Ramos (cell line): ENCODE data around the gene AK8.
"Not testable (repeated sequence)": the region's sequence is repeated elsewhere in the genome, so short reads cannot be mapped to it uniquely, and the experiment has no call there.

ENCODE experiments used
- in situ Hi-C: fragments of 300-500 bp; cut with MboI; formaldehyde crosslinking; loops from one replicate; pipeline ENCODE4 v1.14.3; 2022; ENCODE audit warnings: low sequenced_read_pairs; ENCODE audit not compliant: unreplicated experiment

The AK8 gene

GRCh38 chr9:132729235-132729890 is 148.7 kb downstream of the AK8 start:
- in situ Hi-C loops, result no loop called here

GRCh38 chr9:132728497-132728896 is 149.6 kb downstream of the AK8 start:
- in situ Hi-C loops, result no loop called here

GRCh38 chr9:132728071-132728470 is 150.0 kb downstream of the AK8 start:
- in situ Hi-C loops, result no loop called here

- in situ Hi-C loops, result no loop called here
Observed at GRCh38 chr9:132726576-132727130, 151.4 kb downstream of the AK8 start.

DNA sequence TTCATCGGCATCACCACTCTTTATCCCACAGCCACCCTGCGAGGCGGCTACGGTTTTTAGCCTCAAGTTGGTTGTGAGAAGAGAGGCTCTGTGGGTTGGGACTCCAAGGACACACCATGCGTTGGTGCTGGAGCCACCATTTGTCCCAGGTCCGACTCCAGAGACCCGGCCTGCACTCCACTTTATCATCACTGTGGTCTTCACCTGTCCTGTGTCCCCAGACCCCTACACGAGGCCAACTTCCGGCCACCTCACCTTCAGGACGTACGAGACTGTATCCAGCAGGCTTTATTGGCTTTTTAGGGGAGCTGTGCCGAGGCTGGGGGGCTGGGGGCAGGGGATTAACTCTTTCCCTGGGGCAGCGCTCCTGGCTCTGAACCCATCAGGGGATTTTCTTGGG is 152.8 kb downstream of the AK8 start:
- in situ Hi-C loops, result no loop called here

DNA sequence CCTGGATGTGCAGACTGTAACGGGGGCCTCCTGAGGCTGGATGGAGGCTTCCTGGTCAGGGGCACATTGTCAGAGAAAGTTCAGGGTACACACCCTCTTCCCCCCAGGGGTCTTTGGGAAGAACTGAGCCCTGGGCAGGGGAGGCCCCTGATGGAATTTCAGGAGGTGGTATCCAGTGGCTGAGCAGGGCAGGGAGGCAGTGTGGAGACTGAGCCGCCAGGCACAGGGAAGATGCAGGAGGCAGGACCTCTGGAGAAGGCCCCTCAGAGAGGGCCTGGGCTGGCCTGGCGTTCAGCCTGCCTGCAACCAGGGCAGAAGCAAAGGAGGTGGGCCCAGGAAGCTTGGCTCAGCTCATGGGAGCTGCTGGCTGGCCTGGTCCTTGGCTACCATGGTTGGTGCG is 154.3 kb downstream of the AK8 start:
- in situ Hi-C loops, result no loop called here

GRCh38 chr9:132722564-132723065 is 155.5 kb downstream of the AK8 start:
- in situ Hi-C loops, result no loop called here

DNA sequence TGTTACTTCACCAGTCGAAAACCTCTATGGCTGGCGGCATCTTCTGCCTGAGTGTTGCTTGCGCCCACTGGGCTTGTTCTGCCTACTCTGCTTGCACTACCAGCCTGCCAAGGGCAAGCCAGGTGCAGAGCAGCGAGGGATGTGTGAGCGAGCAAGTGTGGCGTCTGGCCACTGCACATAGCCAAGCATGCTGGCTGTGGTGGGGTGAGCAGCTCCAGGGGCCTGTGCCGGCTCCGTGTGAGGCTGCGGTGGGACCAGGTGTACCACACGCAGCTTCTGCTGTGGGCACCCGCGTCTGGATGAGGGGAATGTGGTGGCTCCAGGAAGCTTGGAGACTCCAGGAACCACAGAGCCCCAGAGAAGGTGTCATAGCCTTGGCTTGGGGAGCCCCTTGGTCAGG is 156.4 kb downstream of the AK8 start:
- in situ Hi-C loops, result no loop called here

- in situ Hi-C loops, result not testable (repeated sequence)
Observed at GRCh38 chr9:132718381-132718928, 159.6 kb downstream of the AK8 start.

- in situ Hi-C loops, result no loop called here
Observed at GRCh38 chr9:132717326-132717945, 160.6 kb downstream of the AK8 start.

- in situ Hi-C loops, result no loop called here
Observed at GRCh38 chr9:132716007-132716406, 162.1 kb downstream of the AK8 start.

DNA sequence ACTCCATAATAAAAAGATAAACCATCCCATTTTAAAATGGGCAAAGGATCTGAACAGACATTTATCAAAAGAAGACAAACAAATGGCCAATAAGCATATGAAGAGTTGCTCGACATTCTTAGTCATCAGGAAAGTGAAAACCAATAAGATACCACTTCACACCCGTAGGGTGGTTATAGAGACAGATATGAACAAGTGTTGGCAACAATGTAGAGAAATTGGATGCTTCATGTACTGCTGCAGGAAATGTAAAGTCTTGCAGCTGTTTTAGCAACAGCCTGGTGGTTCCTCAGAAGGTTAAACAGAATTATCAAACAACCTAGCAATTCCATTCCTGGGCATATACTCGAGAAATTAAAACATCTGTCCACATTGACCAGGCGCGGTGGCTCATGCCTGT is 165.3 kb downstream of the AK8 start:
- in situ Hi-C loops, result no loop called here

- in situ Hi-C loops, result no loop called here
Observed at GRCh38 chr9:132711846-132712245, 166.2 kb downstream of the AK8 start.

GRCh38 chr9:132711152-132711551 is 166.9 kb downstream of the AK8 start:
- in situ Hi-C loops, result not testable (repeated sequence)

GRCh38 chr9:132710333-132710732 is 167.8 kb downstream of the AK8 start:
- in situ Hi-C loops, result no loop called here

GRCh38 chr9:132708769-132709430 is 169.2 kb downstream of the AK8 start:
- in situ Hi-C loops, result no loop called here

GRCh38 chr9:132708239-132708638 is 169.8 kb downstream of the AK8 start:
- in situ Hi-C loops, result no loop called here

DNA sequence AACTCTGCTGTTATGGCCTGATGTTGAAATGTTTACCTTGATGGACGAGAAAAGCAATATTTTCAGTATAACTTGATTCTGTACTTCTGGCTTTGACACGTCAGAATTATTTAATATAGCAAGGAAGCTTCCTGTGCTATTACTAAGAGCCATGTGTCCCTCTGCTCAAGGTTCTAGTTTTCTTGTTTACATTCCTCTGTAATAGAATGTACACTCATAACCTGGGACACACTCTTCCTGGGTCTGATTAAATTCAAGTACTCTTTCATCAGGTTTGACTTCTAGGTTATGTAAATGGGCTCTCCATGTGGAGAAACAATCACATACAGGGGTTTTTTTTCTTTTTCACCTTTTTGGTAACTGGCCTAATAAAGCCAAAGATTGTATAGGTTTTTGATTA is 174.7 kb downstream of the AK8 start:
- in situ Hi-C loops, result no loop called here

DNA sequence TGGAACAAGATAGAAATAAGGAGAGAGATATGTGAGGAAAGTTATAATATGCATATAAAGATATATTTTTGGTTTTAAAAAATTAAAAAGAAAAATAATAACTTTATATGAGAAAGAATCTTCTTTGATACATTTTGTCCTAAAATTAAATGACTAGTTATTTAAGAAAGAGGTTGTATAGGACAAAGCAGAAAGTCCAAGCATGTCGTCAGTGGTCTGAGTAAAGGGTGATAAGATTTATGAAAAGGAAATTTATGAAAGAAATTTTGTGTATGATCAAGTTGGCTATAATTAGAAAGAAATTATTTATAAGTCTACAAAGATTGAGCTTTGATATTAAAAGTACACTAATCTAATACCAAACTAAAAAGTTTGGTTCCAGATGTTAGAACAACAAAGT is 175.8 kb downstream of the AK8 start:
- in situ Hi-C loops, result no loop called here

DNA sequence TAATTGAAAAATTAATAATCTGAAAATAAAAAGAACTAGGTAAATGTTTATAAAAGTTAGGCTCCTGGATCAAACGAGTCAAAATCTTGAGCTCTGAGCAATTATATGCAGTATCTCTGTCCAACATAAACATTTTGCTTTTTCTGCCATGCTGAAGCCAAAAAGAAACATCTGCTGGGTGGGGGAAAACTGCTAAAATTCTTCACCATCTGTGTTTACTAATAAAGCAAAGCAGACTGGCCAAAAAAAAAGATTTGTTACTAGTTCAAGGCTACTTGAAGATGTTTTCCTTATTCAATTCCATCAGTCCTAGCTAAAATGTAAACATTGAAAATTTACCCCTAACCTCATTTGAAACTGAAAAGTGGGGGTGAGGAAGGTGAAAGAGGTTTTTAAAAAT is 178.1 kb downstream of the AK8 start:
- in situ Hi-C loops, result no loop called here

GRCh38 chr9:132698989-132699388 is 179.1 kb downstream of the AK8 start:
- in situ Hi-C loops, result no loop called here
